ENCODE measurements around the gene MED27. TPM values are rescaled to one million over a fixed set of nuclear protein-coding genes. Genes with fewer than 3 reads are reported as not detected.

The MED27 gene
- total RNA-seq, 2 experiments from 2014 or later: 22.7 to 23.3 TPM

DNA sequence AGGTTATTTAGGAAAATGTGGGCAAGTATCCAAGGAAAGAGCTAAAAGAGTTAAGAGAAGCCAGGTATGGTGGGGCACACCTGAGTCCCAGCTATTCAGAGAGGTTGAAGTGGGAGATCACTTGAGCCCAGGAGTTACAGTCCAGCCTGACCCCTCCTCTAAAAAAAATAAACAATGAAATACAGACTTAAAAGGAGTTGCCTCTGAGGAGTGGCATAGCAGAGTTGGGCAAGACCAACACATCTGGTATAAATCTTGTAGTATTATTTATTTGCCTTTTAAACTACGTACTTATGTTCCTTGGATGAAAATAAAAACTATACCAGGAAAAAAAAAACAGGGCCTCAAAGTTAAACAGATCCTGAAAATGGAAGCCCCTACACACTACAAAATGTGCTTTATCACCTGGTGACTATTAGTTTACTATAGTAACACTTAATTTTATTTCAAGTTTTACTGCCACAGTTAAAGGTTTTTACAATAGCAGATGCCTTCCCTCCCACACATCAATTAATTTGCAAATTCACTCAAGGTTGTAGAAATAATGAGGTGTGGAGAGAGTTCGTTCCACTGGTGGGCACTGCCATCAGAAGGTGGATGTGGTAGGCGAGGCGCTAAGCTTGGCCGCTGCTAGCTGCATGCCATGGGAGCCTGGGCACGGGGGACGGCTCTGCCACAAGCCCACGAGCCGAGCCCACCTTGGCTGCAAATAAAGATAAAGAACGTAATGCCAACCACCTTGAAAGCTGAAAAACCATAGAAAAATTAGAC lies 48.0 kb downstream of the MED27 start:
- Mint-ChIP-seq H3K27me3 (no peaks in the 10 kb centered on the region), H3K36me3 (ENCODE audit: low read depth) (no peaks in the 10 kb centered on the region), H3K9me3 (no peaks in the 10 kb centered on the region), H3K4me3 (no peak overlapping the region), H3K4me1 (peaks cover 21% of the 10 kb centered on the region), H3K27ac (no peak overlapping the region)
- ChIA-PET POLR2A (no interaction called here), CTCF (no interaction called here)
- DNase-seq: no peak

DNA sequence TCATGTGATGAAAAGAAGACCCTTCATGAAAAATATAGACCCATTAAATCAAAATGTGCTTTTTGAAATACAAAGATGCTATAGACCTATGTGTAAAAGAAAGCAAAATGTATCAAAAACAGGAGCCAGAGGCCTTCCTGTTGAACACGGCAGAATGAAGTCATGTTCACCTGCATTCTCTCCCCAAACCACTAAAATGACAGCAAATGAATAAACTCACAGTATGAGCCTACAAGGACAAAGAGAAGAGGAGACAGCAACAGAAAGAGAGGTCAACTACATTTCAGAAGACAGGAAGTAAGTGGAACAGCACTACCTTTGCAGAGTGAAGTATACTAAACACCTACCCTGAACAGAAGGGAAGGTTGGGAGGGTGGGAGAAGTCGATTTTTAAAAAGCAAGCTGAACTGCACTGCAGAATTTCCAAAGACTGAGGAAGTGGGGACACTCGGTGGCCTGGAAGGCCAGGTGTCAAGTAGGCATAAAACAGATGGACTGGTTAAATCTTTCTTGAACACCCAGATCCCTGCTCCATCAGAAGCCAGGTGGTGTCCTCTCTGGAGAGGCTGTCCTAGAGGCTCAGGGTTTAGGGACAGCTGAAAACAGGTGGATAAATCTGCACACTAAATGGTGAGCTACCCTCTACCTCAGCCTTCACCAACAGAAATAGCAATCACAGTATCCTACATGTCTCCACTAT lies 48.9 kb downstream of the MED27 start:
- peaks cover 21% of the 10 kb centered on the region for H3K4me1 Mint-ChIP-seq
- no peak for DNase-seq
- H3K27me3 Mint-ChIP-seq: no peaks in the 10 kb centered on the region
- no peaks in the 10 kb centered on the region for H3K36me3 Mint-ChIP-seq (ENCODE audit: low read depth)
- POLR2A ChIA-PET: no interaction called here
- no peak overlapping the region for H3K27ac Mint-ChIP-seq
- no peaks in the 10 kb centered on the region for H3K9me3 Mint-ChIP-seq
- CTCF ChIA-PET: no interaction called here
- H3K4me3 Mint-ChIP-seq: no peak overlapping the region

DNA sequence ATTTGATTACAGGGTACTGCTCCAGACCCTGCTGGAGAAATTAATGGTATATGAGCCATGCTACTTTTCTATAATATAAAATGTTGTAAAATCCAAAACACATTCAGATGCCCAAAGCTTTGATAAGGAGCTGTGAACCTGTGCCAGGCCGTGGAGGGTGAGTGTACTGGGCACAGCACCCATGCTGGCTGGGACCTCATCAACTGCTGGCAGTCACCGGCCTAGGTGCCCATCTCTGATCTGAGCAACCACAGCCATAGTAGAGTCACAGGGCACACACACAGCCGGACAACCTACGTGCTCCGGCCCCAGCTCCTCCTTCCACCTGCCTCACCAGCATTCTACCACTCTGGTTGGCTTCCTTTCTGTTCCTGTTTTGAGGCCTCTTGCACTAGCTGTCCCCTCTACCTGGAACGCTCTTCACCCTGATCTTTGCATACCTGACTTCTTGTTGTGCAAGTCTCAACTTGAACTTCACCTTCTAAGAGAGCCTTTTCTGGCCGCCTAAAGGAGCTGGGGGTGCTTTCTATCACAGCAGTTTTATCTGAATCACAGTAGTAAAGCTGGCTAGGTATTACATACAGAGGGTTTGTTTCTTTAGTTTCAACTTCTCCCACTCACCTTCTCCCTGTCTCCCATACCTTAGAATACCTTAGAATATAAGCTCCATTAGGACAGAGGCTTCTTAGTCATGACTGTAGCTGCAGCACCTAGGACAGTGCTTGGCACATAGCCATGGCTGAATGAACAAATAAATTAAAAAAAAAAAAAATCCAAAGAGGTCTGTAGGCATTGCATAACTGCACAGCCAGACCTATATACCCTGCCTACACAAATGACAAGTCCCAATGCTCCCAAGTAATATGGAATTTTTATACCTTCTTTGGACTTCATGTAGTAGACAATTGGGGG lies 51.7 kb downstream of the MED27 start:
- Mint-ChIP-seq H3K27ac (no peak overlapping the region), H3K36me3 (ENCODE audit: low read depth) (no peaks in the 10 kb centered on the region), H3K9me3 (no peaks in the 10 kb centered on the region), H3K4me1 (peaks cover 17% of the 10 kb centered on the region), H3K27me3 (no peaks in the 10 kb centered on the region), H3K4me3 (no peak overlapping the region)
- DNase-seq: no peak
- ChIA-PET POLR2A (interaction anchor here (0.6 kb wide), 1 partner anchor 877 kb away, joined by 3 read pairs; no protein-coding TSS in a partner anchor), CTCF (no interaction called here)

DNA sequence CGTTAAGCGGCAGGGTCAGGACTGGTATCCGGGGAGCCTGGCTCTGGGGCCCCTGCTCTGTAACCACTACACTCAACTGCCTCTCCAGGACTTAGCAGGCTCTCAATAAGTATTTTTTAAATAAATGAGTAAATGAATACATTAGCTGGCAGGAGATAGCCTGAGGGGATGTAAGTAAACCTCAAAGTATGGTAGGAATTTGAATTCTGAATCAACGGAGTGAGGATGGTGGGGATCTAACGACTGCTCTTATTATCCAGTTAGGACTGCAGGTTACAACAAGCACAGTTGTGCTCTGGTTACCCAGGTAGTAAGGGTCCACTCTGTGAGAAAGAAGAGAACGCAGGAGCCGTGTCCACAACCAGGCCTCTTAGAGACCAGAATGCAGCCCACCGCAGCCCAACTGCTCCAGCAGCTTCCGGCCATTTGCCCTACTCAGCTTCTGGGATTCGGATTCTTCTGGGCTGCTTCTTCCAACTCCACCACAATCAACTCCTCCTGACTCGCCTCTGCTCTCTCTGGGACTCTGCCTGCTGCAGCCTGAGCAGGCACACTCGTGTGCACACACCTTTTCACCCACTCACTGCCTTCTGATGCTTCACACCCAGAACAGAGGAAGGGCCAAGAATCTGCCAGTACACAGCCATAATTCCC lies 52.6 kb downstream of the MED27 start:
- no peak for DNase-seq
- Mint-ChIP-seq H3K4me1 (peaks cover 10% of the 10 kb centered on the region), H3K9me3 (no peaks in the 10 kb centered on the region), H3K27ac (no peak overlapping the region), H3K36me3 (ENCODE audit: low read depth) (no peaks in the 10 kb centered on the region), H3K27me3 (no peaks in the 10 kb centered on the region), H3K4me3 (no peak overlapping the region)
- ChIA-PET POLR2A (no interaction called here), CTCF (no interaction called here)

DNA sequence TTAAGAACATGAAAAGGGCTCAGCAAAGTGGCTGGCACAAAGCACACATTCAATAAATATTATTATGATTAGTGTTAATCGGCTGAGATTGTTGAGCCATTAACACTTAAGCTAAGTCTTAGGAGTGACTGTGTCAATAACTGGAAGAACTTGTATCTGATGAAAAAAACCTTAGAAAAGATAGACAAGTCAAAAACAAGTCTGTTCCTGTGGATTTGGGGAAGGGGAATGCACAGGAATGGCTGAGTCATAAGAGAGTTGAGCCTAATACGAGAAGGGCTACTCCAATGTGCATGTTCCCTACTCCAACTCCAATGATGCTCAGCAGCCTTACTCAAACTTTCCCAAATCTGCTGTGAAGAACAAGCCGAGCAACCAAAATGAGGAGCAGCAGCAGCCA lies 53.9 kb downstream of the MED27 start:
- Mint-ChIP-seq H3K4me1 (peaks cover 4% of the 10 kb centered on the region), H3K36me3 (ENCODE audit: low read depth) (no peaks in the 10 kb centered on the region), H3K9me3 (no peaks in the 10 kb centered on the region), H3K27ac (no peak overlapping the region), H3K27me3 (no peaks in the 10 kb centered on the region), H3K4me3 (no peak overlapping the region)
- CTCF ChIA-PET: no interaction called here
- POLR2A ChIA-PET: no interaction called here
- no peak for DNase-seq

DNA sequence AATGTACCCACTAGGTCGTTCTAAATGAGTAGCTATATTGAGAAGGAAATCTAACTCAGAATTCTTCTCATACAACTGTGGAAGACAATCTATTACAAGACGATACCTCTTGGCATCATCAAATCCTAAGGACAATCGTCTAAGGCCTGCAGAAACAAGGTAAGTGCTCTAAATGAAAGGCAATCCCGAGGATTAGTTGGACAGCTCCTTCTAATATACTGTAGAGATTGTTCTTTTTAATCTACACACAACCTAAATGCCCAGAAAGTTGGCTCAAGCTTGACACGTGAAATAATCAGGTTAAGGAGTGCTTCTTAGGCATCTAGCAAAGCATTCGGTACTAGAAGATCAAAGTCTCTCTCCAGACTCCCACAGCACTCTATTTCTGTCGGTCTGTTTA lies 55.1 kb downstream of the MED27 start:
- no peak overlapping the region for H3K27ac Mint-ChIP-seq
- H3K4me3 Mint-ChIP-seq: no peak overlapping the region
- H3K27me3 Mint-ChIP-seq: no peaks in the 10 kb centered on the region
- POLR2A ChIA-PET: no interaction called here
- no peaks in the 10 kb centered on the region for H3K4me1 Mint-ChIP-seq
- CTCF ChIA-PET: interaction anchor here (1.3 kb wide), 1 partner anchor 11 kb away, joined by 3 read pairs; no protein-coding TSS in a partner anchor
- no peaks in the 10 kb centered on the region for H3K9me3 Mint-ChIP-seq
- H3K36me3 Mint-ChIP-seq (ENCODE audit: low read depth): no peaks in the 10 kb centered on the region
- no peak for DNase-seq

DNA sequence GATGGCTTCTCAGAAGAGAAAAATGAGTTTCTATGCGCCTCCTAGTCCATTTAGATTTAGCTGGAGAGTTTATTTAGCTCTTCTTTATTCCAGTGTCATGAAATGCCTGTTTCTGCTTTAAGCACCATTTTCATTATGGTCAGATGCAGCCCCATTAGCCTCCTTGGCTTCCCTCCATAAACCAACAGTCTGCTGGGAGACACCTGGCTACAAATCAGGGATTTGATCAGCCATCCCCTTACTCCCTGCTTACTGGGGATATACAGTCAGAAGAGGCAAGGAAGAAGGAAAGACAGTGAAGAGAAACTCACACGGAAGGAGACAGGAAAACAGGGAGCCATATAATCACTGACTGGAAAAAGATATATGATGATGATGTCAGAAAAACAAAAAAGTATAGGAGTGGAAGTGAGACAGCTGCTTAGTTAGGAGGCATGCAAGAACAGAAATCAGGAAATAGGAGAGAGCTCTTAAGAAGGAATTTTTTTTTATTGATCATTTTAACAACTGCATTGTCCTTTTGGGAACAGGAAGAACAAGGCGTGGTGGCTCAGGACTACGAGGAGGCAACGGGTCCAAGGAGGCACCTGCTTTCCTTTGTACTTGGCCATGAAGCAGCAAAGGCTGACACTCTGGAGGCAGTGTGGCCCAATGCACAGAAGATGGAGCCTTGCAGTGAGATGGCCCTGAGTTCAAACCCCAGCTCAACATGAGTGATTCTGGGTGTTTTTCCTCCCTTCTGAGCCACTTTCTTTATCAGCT lies 56.1 kb downstream of the MED27 start:
- Mint-ChIP-seq H3K27ac (no peak overlapping the region), H3K4me3 (no peak overlapping the region), H3K27me3 (no peaks in the 10 kb centered on the region), H3K4me1 (no peaks in the 10 kb centered on the region), H3K36me3 (ENCODE audit: low read depth) (no peaks in the 10 kb centered on the region), H3K9me3 (no peaks in the 10 kb centered on the region)
- POLR2A ChIA-PET: no interaction called here
- CTCF ChIA-PET: interaction anchor here (1.3 kb wide), 2 partner anchors 10 to 16 kb away, joined by 3 to 5 read pairs; no protein-coding TSS in a partner anchor
- DNase-seq: no peak

DNA sequence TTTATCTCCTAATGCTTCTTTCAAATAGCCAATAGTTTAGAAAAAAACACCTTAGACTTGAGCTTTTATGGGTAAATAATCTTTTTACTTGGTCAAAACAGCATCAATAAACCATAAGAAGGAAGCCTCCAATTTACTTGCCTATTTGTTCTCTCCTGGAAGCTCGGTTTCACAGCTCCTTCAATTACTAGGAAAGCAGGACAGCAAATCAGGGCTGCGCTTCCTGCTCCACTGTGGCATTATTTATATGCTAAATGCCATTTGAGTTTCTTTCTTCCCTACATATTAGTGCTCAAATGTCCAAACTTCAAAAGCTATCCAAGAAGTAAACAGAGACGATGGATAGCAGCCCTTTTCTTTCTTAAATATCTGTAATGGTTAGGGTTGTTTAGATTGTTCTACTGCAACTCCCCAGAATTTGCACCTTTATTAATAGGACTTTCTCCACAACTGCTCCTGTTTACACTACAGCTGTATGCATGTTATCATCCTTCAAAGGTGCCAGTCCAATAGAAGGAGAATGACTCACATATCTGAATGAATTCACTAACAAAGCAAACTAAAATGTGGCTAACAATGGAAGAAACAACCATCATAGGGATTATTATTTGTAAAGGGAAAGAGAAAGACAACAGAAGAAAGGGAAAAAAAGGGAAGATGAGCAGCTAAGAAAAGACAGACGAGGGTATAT lies 58.7 kb downstream of the MED27 start:
- ChIA-PET POLR2A (no interaction called here), CTCF (no interaction called here)
- Mint-ChIP-seq H3K36me3 (ENCODE audit: low read depth) (no peaks in the 10 kb centered on the region), H3K27ac (no peak overlapping the region), H3K4me3 (no peak overlapping the region), H3K9me3 (no peaks in the 10 kb centered on the region), H3K4me1 (no peaks in the 10 kb centered on the region), H3K27me3 (no peaks in the 10 kb centered on the region)
- no peak for DNase-seq

DNA sequence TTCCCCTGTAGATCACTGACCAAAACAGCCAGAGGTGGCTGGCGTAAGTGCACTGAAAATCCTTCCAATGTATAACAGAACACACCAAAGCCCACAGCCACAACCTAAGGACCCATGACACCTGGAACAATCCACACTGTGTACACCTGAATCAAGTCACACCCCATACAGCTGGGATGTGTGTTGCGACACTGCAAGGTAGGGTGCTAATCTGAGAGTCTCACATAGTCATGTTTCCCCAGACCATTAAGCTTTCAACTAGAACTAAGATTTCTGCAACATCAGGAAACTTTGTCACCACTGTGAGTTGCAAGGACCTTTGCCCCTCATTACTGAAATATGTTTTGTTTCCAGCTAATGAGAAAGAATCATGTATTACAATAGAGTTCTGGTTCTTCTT lies 59.4 kb downstream of the MED27 start:
- no peak overlapping the region for H3K4me3 Mint-ChIP-seq
- no peaks in the 10 kb centered on the region for H3K27me3 Mint-ChIP-seq
- no peaks in the 10 kb centered on the region for H3K4me1 Mint-ChIP-seq
- no peak overlapping the region for H3K27ac Mint-ChIP-seq
- POLR2A ChIA-PET: no interaction called here
- no peaks in the 10 kb centered on the region for H3K9me3 Mint-ChIP-seq
- no peak for DNase-seq
- H3K36me3 Mint-ChIP-seq (ENCODE audit: low read depth): no peaks in the 10 kb centered on the region
- CTCF ChIA-PET: interaction anchor here (1.3 kb wide), 1 partner anchor 98 kb away, joined by 3 read pairs; no protein-coding TSS in a partner anchor

DNA sequence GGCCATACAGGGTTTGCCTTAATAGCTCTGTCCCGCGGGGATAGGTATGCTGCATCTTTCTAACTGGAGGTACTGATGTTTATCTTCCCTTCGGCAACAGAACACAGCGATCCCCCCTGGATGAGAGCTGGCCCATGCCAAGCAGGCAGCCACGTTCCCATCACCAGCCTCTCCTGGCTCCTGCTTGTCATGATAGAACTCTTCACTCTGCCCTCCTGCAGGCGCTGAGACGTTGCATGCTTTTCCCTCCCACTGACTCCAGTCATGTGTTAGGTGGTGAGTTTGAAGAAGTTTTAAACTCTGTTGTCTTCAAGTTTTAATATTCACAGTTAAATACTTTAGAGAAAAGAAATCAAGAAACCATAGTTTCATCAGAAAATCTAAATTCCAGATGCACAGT lies 60.0 kb downstream of the MED27 start:
- no peaks in the 10 kb centered on the region for H3K27me3 Mint-ChIP-seq
- ChIA-PET POLR2A (no interaction called here), CTCF (interaction anchor here (0.5 to 1.3 kb wide), 2 partner anchors 98 to 1605 kb away, joined by 3 to 4 read pairs; no protein-coding TSS in a partner anchor)
- no peak overlapping the region for H3K27ac Mint-ChIP-seq
- no peak overlapping the region for H3K4me3 Mint-ChIP-seq
- no peaks in the 10 kb centered on the region for H3K36me3 Mint-ChIP-seq (ENCODE audit: low read depth)
- H3K4me1 Mint-ChIP-seq: no peaks in the 10 kb centered on the region
- no peak for DNase-seq
- no peaks in the 10 kb centered on the region for H3K9me3 Mint-ChIP-seq

DNA sequence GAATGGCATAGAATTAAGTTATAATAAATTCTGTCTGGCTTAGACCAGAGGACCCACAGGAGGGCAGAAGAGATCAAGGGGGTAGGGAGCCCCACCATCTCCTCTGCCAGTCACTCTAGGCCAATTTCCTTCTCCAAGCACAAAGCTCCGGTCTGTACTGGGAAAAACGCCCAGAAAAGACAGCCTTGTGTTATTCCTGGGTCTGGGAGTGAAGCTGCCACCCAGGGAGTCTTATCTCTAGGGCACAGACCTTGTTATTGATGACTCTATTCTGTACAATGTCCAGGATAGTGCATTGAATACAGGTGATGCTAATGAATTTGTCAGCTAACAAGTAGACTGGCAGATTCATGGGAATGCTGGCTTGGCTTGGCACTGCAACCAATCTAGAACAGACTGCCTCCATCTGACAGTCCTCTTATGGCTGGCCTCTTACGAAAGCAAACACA lies 60.7 kb downstream of the MED27 start:
- no peaks in the 10 kb centered on the region for H3K27me3 Mint-ChIP-seq

More for the DNA sequence above, 60.7 kb downstream of the MED27 start:
- Mint-ChIP-seq H3K4me1 (no peaks in the 10 kb centered on the region), H3K36me3 (ENCODE audit: low read depth) (no peaks in the 10 kb centered on the region), H3K4me3 (no peak overlapping the region), H3K27ac (no peak overlapping the region), H3K9me3 (no peaks in the 10 kb centered on the region)
- ChIA-PET CTCF (interaction anchor here (0.5 to 1.3 kb wide), 3 partner anchors 17 to 1605 kb away, joined by 3 to 4 read pairs (median 3); no protein-coding TSS in a partner anchor), POLR2A (no interaction called here)
- no peak for DNase-seq

Measured in activated CD4-positive, alpha-beta T cell treated with anti-CD3 and anti-CD28 coated beads, Interleukin-2, amount 10 ng/mL, durations not matched to agents 7 days and 5 days (primary cell).